ENCODE results near the gene ACAD10.
"Not testable (repeated sequence)": the region's sequence is repeated elsewhere in the genome, so short reads cannot be mapped to it uniquely, and the experiment has no call there.

ACAD10 gene

GRCh38 chr12:111677186-111677585 lies 8.7 kb upstream of the ACAD10 start:
- no peak overlapping the region for H2BK5ac ChIP-seq (ENCODE audit: low read length)

GRCh38 chr12:111684485-111685198 lies 1.2 kb upstream of the ACAD10 start:
- not testable (repeated sequence) for H2AK5ac ChIP-seq (ENCODE audit: low read length); H2BK15ac ChIP-seq (replicated peaks; ENCODE audit: low read depth); H3K4me1 ChIP-seq (ENCODE audit: control insufficient read depth, low read depth, low read length); H2BK120ac ChIP-seq (ENCODE audit: low read depth, low read length); H3K4ac ChIP-seq (ENCODE audit: low read depth, low read length); H3K27me3 ChIP-seq (ENCODE audit: insufficient read depth, low read length, poor library complexity); H2BK5ac ChIP-seq (ENCODE audit: low read length); H3K36me3 ChIP-seq (ENCODE audit: control insufficient read depth, insufficient read depth, low read length); H3K23ac ChIP-seq (ENCODE audit: low read length); H3K27ac ChIP-seq (ENCODE audit: low read depth, low read length); H4K5ac ChIP-seq (ENCODE audit: low read length); H3K18ac ChIP-seq (ENCODE audit: low read length); H4K8ac ChIP-seq (ENCODE audit: low read depth, low read length)
- Histone ChIP-seq H3K79me2 (ENCODE audit: control insufficient read depth, insufficient read depth, low read length) (peaks cover 18% of the 10 kb centered on the region), H3K56ac (ENCODE audit: low read length) (peak overlapping the region; percentile 87), H3K9ac (ENCODE audit: low read length) (peak overlapping the region; percentile 92), H3K4me3 (ENCODE audit: low read length) (peak overlapping the region; percentile 88), H3K4me2 (ENCODE audit: low read length) (peak overlapping the region; percentile 83), H3K79me1 (ENCODE audit: low read length) (peaks cover 14% of the 10 kb centered on the region)
- DNase-seq, result peak; percentile 25
- WGBS (ENCODE audit: extremely low coverage, insufficient coverage, low lambda C conversion rate), result no CpG with 5 or more reads among the region's 13 CpGs

More at GRCh38 chr12:111677186-111677585, 8.7 kb upstream of the ACAD10 start:
- no peak overlapping the region for H3K4ac ChIP-seq (ENCODE audit: low read depth, low read length)
- no peak for DNase-seq
- no peak overlapping the region for H2BK15ac ChIP-seq (replicated peaks; ENCODE audit: low read depth)
- no peaks in the 10 kb centered on the region for H3K4me1 ChIP-seq (ENCODE audit: control insufficient read depth, low read depth, low read length)
- H3K4me2 ChIP-seq (ENCODE audit: low read length), result no peak overlapping the region
- no CpG with 5 or more reads among the region's 5 CpGs for WGBS (ENCODE audit: extremely low coverage, insufficient coverage, low lambda C conversion rate)
- no peak overlapping the region for H4K8ac ChIP-seq (ENCODE audit: low read depth, low read length)
- H3K79me1 ChIP-seq (ENCODE audit: low read length), result no peaks in the 10 kb centered on the region
- H3K27ac ChIP-seq (ENCODE audit: low read depth, low read length), result no peak overlapping the region
- H3K18ac ChIP-seq (ENCODE audit: low read length), result no peak overlapping the region
- no peak overlapping the region for H2AK5ac ChIP-seq (ENCODE audit: low read length)
- no peak overlapping the region for H3K9ac ChIP-seq (ENCODE audit: low read length)
- no peak overlapping the region for H3K56ac ChIP-seq (ENCODE audit: low read length)
- H4K5ac ChIP-seq (ENCODE audit: low read length), result no peak overlapping the region
- no peak overlapping the region for H2BK120ac ChIP-seq (ENCODE audit: low read depth, low read length)
- H3K27me3 ChIP-seq (ENCODE audit: insufficient read depth, low read length, poor library complexity), result no peaks in the 10 kb centered on the region
- H3K36me3 ChIP-seq (ENCODE audit: control insufficient read depth, insufficient read depth, low read length), result peaks cover 6% of the 10 kb centered on the region
- no peaks in the 10 kb centered on the region for H3K79me2 ChIP-seq (ENCODE audit: control insufficient read depth, insufficient read depth, low read length)
- no peak overlapping the region for H3K23ac ChIP-seq (ENCODE audit: low read length)
- no peak overlapping the region for H3K4me3 ChIP-seq (ENCODE audit: low read length)

- Histone ChIP-seq H3K27ac (ENCODE audit: low read depth, low read length) (peak overlapping the region; percentile 22), H3K18ac (ENCODE audit: low read length) (no peak overlapping the region), H2BK5ac (ENCODE audit: low read length) (no peak overlapping the region), H3K23ac (ENCODE audit: low read length) (no peak overlapping the region), H3K4me2 (ENCODE audit: low read length) (peak overlapping the region; percentile 83), H4K5ac (ENCODE audit: low read length) (no peak overlapping the region), H4K8ac (ENCODE audit: low read depth, low read length) (no peak overlapping the region), H3K79me1 (ENCODE audit: low read length) (peaks cover 14% of the 10 kb centered on the region), H3K9ac (ENCODE audit: low read length) (peak overlapping the region; percentile 92), H3K4me1 (ENCODE audit: control insufficient read depth, low read depth, low read length) (peaks cover 3% of the 10 kb centered on the region), H3K27me3 (ENCODE audit: insufficient read depth, low read length, poor library complexity) (no peaks in the 10 kb centered on the region), H3K56ac (ENCODE audit: low read length) (peak overlapping the region; percentile 87), H2BK120ac (ENCODE audit: low read depth, low read length) (no peak overlapping the region), H2AK5ac (ENCODE audit: low read length) (no peak overlapping the region), H3K4ac (ENCODE audit: low read depth, low read length) (peak overlapping the region; percentile 50), H3K4me3 (ENCODE audit: low read length) (peak overlapping the region; percentile 88), H3K36me3 (ENCODE audit: control insufficient read depth, insufficient read depth, low read length) (peaks cover 2% of the 10 kb centered on the region), H3K79me2 (ENCODE audit: control insufficient read depth, insufficient read depth, low read length) (peaks cover 18% of the 10 kb centered on the region), H2BK15ac (replicated peaks; ENCODE audit: low read depth) (no peak overlapping the region)
- DNase-seq, result peak; percentile 68
- no CpG with 5 or more reads among the region's 36 CpGs for WGBS (ENCODE audit: extremely low coverage, insufficient coverage, low lambda C conversion rate)
Observed at GRCh38 chr12:111685322-111685810, 487 bp upstream of the ACAD10 start.

- Histone ChIP-seq H3K36me3 (ENCODE audit: control insufficient read depth, insufficient read depth, low read length) (peaks cover 2% of the 10 kb centered on the region), H3K27ac (ENCODE audit: low read depth, low read length) (no peak overlapping the region), H2AK5ac (ENCODE audit: low read length) (no peak overlapping the region), H3K4me3 (ENCODE audit: low read length) (peak overlapping the region; percentile 100), H2BK15ac (replicated peaks; ENCODE audit: low read depth) (no peak overlapping the region), H3K79me1 (ENCODE audit: low read length) (peaks cover 14% of the 10 kb centered on the region), H3K9ac (ENCODE audit: low read length) (peak overlapping the region; percentile 97), H3K27me3 (ENCODE audit: insufficient read depth, low read length, poor library complexity) (no peaks in the 10 kb centered on the region), H3K56ac (ENCODE audit: low read length) (peak overlapping the region; percentile 97), H3K4me1 (ENCODE audit: control insufficient read depth, low read depth, low read length) (peaks cover 3% of the 10 kb centered on the region), H3K23ac (ENCODE audit: low read length) (no peak overlapping the region), H4K5ac (ENCODE audit: low read length) (no peak overlapping the region), H2BK5ac (ENCODE audit: low read length) (no peak overlapping the region), H3K79me2 (ENCODE audit: control insufficient read depth, insufficient read depth, low read length) (peaks cover 18% of the 10 kb centered on the region), H2BK120ac (ENCODE audit: low read depth, low read length) (no peak overlapping the region), H3K4me2 (ENCODE audit: low read length) (peak overlapping the region; percentile 80), H4K8ac (ENCODE audit: low read depth, low read length) (no peak overlapping the region), H3K4ac (ENCODE audit: low read depth, low read length) (no peak overlapping the region), H3K18ac (ENCODE audit: low read length) (no peak overlapping the region)
- DNase-seq, result peak; percentile 0
- WGBS (ENCODE audit: extremely low coverage, insufficient coverage, low lambda C conversion rate), result no CpG with 5 or more reads among the region's 15 CpGs
Observed at GRCh38 chr12:111686574-111687105, 787 bp downstream of the ACAD10 start.

GRCh38 chr12:111687255-111687654 lies 1.4 kb downstream of the ACAD10 start:
- Histone ChIP-seq H3K9ac (ENCODE audit: low read length) (no peak overlapping the region), H3K79me1 (ENCODE audit: low read length) (peaks cover 14% of the 10 kb centered on the region), H3K4me1 (ENCODE audit: control insufficient read depth, low read depth, low read length) (peaks cover 3% of the 10 kb centered on the region), H3K27me3 (ENCODE audit: insufficient read depth, low read length, poor library complexity) (no peaks in the 10 kb centered on the region), H4K8ac (ENCODE audit: low read depth, low read length) (no peak overlapping the region), H2BK120ac (ENCODE audit: low read depth, low read length) (no peak overlapping the region), H3K18ac (ENCODE audit: low read length) (no peak overlapping the region), H3K27ac (ENCODE audit: low read depth, low read length) (no peak overlapping the region), H3K79me2 (ENCODE audit: control insufficient read depth, insufficient read depth, low read length) (peaks cover 18% of the 10 kb centered on the region), H2BK15ac (replicated peaks; ENCODE audit: low read depth) (no peak overlapping the region), H3K23ac (ENCODE audit: low read length) (no peak overlapping the region), H4K5ac (ENCODE audit: low read length) (no peak overlapping the region), H2BK5ac (ENCODE audit: low read length) (no peak overlapping the region), H2AK5ac (ENCODE audit: low read length) (no peak overlapping the region), H3K4me3 (ENCODE audit: low read length) (no peak overlapping the region), H3K4me2 (ENCODE audit: low read length) (no peak overlapping the region), H3K36me3 (ENCODE audit: control insufficient read depth, insufficient read depth, low read length) (no peaks in the 10 kb centered on the region), H3K56ac (ENCODE audit: low read length) (no peak overlapping the region), H3K4ac (ENCODE audit: low read depth, low read length) (no peak overlapping the region)
- no CpG with 5 or more reads among the region's 2 CpGs for WGBS (ENCODE audit: extremely low coverage, insufficient coverage, low lambda C conversion rate)
- DNase-seq, result peak; percentile 27

Measured in mesendoderm (in vitro differentiated cells).